Measurements from ENCODE around the gene WFIKKN1.
A peak's percentile ranks its signal among the peaks of the same experiment; 100 is the strongest.

WFIKKN1 gene

GRCh38 chr16:630815-631405, at the start of gene WFIKKN1:
Gene WFIKKN1 (plus strand): TSS chr16:630985. CDS start chr16:631254, 269 bp downstream.
- no peak for TF ChIP-seq CTCF (IDR thresholded peaks at IDR 0.05; ENCODE audit: low read depth, low read length)
- no peak for DNase-seq (ENCODE audit: low read depth in 2 of 2)
- H3K4me3 ChIP-seq (replicated peaks in 1 of 2; ENCODE audit: low read depth in 2 of 2, low read length in 2 of 2), result no peak within 1 kb of the TSS

GRCh38 chr16:582218-582613, 48.6 kb upstream of the WFIKKN1 start:
- no peak overlapping the region for H3K4me3 ChIP-seq (replicated peaks in 1 of 2; ENCODE audit: low read depth in 2 of 2, low read length in 2 of 2)
- no peak for DNase-seq (ENCODE audit: low read depth in 2 of 2)
- TF ChIP-seq CTCF (IDR thresholded peaks at IDR 0.05; ENCODE audit: low read depth, low read length), result no peak

GRCh38 chr16:582614-583331, 48.0 kb upstream of the WFIKKN1 start:
- no peak for DNase-seq (ENCODE audit: low read depth in 2 of 2)
- peak; percentile 0 for TF ChIP-seq CTCF (IDR thresholded peaks at IDR 0.05; ENCODE audit: low read depth, low read length)
- H3K4me3 ChIP-seq (replicated peaks in 1 of 2; ENCODE audit: low read depth in 2 of 2, low read length in 2 of 2), result no peak overlapping the region

- no peak for DNase-seq (ENCODE audit: low read depth in 2 of 2)
- no peak for TF ChIP-seq CTCF (IDR thresholded peaks at IDR 0.05; ENCODE audit: low read depth, low read length)
- H3K4me3 ChIP-seq (replicated peaks in 1 of 2; ENCODE audit: low read depth in 2 of 2, low read length in 2 of 2), result no peak overlapping the region
Observed at GRCh38 chr16:583470-583814, 47.3 kb upstream of the WFIKKN1 start.

GRCh38 chr16:583815-584591, 46.8 kb upstream of the WFIKKN1 start:
- no peak for TF ChIP-seq CTCF (IDR thresholded peaks at IDR 0.05; ENCODE audit: low read depth, low read length)
- no peak for DNase-seq (ENCODE audit: low read depth in 2 of 2)
- no peak overlapping the region for H3K4me3 ChIP-seq (replicated peaks in 1 of 2; ENCODE audit: low read depth in 2 of 2, low read length in 2 of 2)

- DNase-seq (ENCODE audit: low read depth in 2 of 2), result no peak
- no peak for TF ChIP-seq CTCF (IDR thresholded peaks at IDR 0.05; ENCODE audit: low read depth, low read length)
- no peak overlapping the region for H3K4me3 ChIP-seq (replicated peaks in 1 of 2; ENCODE audit: low read depth in 2 of 2, low read length in 2 of 2)
Observed at GRCh38 chr16:585351-585750, 45.4 kb upstream of the WFIKKN1 start.

Data from cardiac fibroblast (primary cell).